PC-9 (cell line): ENCODE results near the gene BCL2. TPM values are rescaled to one million over a fixed set of nuclear protein-coding genes. Genes with fewer than 3 reads are reported as not detected.

ENCODE experiments used
- BruUV-seq: library from RNA; stranded (reverse); fragments of 400-500 nt; replicated peaks from 2 replicates; lab custom pipeline; 2021; lab: Mats Ljungman, UMichigan
- CTCF ChIA-PET: fragments of 300-600 bp; sonication (Branson Sonifier 250); formaldehyde crosslinking; loops from one replicate; lab custom pipeline; 2022; ENCODE audit warnings: antibody characterized with exemption; lab: Charles Lee
- POLR2A ChIA-PET: fragments of 300-600 bp; sonication (Branson Sonifier 250); formaldehyde crosslinking; loops from one replicate; lab custom pipeline; 2022; ENCODE audit warnings: antibody characterized with exemption; ENCODE audit not compliant: unreplicated experiment; lab: Charles Lee
- DNase-seq, 2 experiments: peaks; one replicate each; pipeline versions ENCODE4 v3.0.0 to v3.0.0-alpha.2; 2015 to 2022; ENCODE audit warnings: mixed read lengths in 1 of 2
- H2AFZ ChIP-seq: fragments of 200-600 bp; sonication (generic); 2 replicates; pipeline ENCODE4 v1.8.1; 2017; ENCODE audit warnings: antibody characterized with exemption
- H3F3A ChIP-seq: fragments of 200-600 bp; sonication (generic); 2 replicates; pipeline ENCODE4 v1.8.1; 2017; ENCODE audit warnings: antibody characterized with exemption, mild to moderate bottlenecking, low read depth; ENCODE audit not compliant: insufficient read depth
- H3K27ac ChIP-seq: fragments of 200-600 bp; sonication (generic); 2 replicates; pipeline ENCODE4 v1.6.1; 2016; ENCODE audit warnings: mixed run types
- H3K27me3 ChIP-seq: fragments of 200-600 bp; sonication (generic); 2 replicates; pipeline ENCODE4 v1.6.1; 2016; ENCODE audit warnings: low read depth, mixed run types; ENCODE audit not compliant: insufficient read depth
- H3K36me3 ChIP-seq: fragments of 200-600 bp; sonication (generic); 2 replicates; pipeline ENCODE4 v1.6.1; 2016; ENCODE audit warnings: low read depth, mixed run types
- H3K4me1 ChIP-seq: fragments of 200-600 bp; sonication (generic); replicated peaks from 2 replicates; pipeline ENCODE4 v1.6.1; 2016; ENCODE audit warnings: mixed run types; ENCODE audit not compliant: insufficient read depth
- H3K4me2 ChIP-seq: fragments of 200-600 bp; sonication (generic); 2 replicates; pipeline ENCODE4 v1.6.1; 2017; ENCODE audit warnings: mixed run types
- H3K4me3 ChIP-seq: fragments of 200-600 bp; sonication (generic); 2 replicates; pipeline ENCODE4 v1.6.1; 2016; ENCODE audit warnings: mixed run types
- H3K79me2 ChIP-seq: fragments of 200-600 bp; sonication (generic); 2 replicates; pipeline ENCODE4 v1.6.1; 2017; ENCODE audit warnings: low read depth, mixed run types
- H3K9me2 ChIP-seq: fragments of 200-600 bp; sonication (generic); 2 replicates; pipeline ENCODE4 v1.8.1; 2017; ENCODE audit warnings: mild to moderate bottlenecking; ENCODE audit not compliant: insufficient read depth
- H3K9me3 ChIP-seq: fragments of 200-600 bp; sonication (generic); 2 replicates; pipeline ENCODE4 v1.8.1; 2016; ENCODE audit warnings: low read depth; ENCODE audit not compliant: insufficient read depth
- H4K20me1 ChIP-seq: fragments of 200-600 bp; sonication (generic); 2 replicates; pipeline ENCODE4 v1.8.1; 2017; ENCODE audit not compliant: insufficient read depth
- CTCF ChIP-seq: fragments of 200-600 bp; sonication (generic); conservative IDR thresholded peaks from 2 replicates; pipeline ENCODE4 v1.6.1; 2017; ENCODE audit warnings: mixed run types, antibody characterized with exemption, mild to moderate bottlenecking, moderate library complexity
- EZH2 ChIP-seq: fragments of 200-600 bp; sonication (generic); IDR thresholded peaks from 2 replicates; pipeline ENCODE4 v1.8.0; 2017; ENCODE audit warnings: antibody characterized with exemption, low read depth
- intact Hi-C: fragments of 100-400 bp; cut with micrococcal nuclease; formaldehyde crosslinking; loops from one replicate; pipeline ENCODE4 v1.10.0; 2022; ENCODE audit not compliant: unreplicated experiment
- total RNA-seq: library from RNA; stranded (reverse); gene quantifications from 2 replicates; pipeline ENCODE4 v1.2.3, GENCODE V29; 2021

Gene BCL2
- total RNA-seq, 1 experiment from 2014 or later, result 2.0 TPM

DNA sequence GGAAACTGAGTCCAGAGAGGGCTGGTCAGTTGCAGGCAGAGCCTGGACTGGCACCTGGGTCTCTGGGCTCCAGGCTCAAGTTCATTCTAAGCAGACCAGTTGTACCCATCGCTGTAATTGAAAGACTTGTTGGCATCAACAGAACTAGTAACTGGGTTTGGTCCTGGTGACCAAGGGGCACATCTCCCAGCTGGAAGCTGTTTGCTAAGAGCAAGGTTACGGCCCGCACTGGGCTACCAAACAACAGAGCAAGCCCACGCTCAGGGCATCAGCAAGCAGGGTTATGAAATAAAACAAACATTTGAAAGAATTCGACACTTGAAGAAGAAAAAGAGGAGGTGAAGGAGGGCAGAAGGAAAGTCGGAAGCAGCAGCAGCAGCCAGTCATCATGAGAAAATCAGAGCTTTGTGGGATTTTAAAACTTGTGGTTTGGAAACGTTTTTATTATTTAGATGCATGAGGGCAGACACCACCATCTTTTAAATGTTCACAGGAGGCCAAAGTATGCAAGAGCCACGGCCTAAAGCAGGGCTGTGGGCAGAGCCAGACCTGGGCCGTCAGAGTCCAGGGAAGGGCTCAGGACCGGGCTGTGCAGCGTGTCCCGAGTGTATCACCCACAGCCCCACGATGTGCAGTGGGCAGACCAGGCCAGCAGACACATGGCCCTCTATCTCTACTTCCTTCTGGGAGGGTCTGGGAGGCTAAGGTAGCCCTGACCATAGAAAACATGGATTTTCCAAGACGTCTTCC, 220.3 kb downstream of the BCL2 start:
- ChIA-PET CTCF (no interaction called here), POLR2A (no interaction called here)
- BruUV-seq, result no TSS peak
- no peak for TF ChIP-seq EZH2
- TF ChIP-seq CTCF, result no peak
- H3K27ac ChIP-seq, result no peak overlapping the region
- no peak overlapping the region for H3K4me2 ChIP-seq
- no peaks in the 10 kb centered on the region for H3K27me3 ChIP-seq
- no peaks in the 10 kb centered on the region for H4K20me1 ChIP-seq
- H3K36me3 ChIP-seq, result no peaks in the 10 kb centered on the region
- DNase-seq, result no peak
- no peaks in the 10 kb centered on the region for H3K9me2 ChIP-seq
- no peaks in the 10 kb centered on the region for H3K4me1 ChIP-seq
- intact Hi-C loops, result no loop called here
- H3K4me3 ChIP-seq, result no peak overlapping the region
- H3K79me2 ChIP-seq, result no peaks in the 10 kb centered on the region
- no peaks in the 10 kb centered on the region; the same call in 1 of the 2 replicates for H3K9me3 ChIP-seq
- H2AFZ ChIP-seq, result no peak overlapping the region
- no peaks in the 10 kb centered on the region for H3F3A ChIP-seq

DNA sequence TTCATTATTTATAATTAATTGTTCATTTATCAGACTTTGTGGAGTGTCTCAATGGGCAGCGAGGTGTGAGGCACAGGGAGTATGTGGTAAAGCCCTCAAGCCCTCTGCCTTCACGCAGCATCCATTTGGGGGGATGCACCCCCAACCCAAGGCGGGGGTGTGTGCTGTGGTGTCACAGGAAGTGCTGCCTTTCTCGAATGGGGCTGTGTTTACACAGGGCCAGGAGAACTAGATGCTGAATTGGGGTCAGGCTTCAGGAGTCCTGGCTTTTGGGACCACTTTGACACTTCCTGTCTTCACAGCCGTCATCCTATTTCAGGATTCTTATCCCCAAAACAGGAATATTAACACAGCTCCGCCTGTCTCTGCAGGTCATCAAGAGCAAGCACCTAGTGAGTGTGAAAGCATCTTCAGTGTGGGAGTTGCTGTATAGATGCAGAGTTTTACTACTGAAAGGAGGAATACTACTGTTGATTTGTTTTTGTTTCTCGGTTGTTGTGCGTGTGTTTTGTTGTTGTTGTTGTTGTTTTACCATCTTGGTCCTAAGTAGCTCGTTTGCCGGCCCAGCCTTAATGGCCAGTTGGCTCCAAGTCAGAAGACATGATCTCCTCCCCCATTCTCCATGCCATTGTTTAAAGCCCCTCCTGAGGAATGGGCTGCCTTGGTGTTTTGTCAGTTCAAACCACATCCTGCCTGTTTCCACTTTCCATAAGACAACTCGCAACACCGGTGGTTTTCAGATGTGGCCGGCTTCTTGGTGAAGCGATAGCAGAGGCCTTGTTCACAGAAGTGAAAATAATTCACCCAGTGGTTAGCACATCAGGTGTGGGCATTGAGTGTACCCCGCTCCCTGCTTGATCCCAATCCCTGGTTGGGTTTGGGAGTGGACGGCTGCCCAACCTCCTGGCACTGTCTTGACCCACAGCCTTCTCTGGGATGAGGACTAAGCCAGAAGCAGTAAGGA, 221.3 kb downstream of the BCL2 start:
- no peaks in the 10 kb centered on the region for H3F3A ChIP-seq
- no peaks in the 10 kb centered on the region; the same call in 1 of the 2 replicates for H3K9me3 ChIP-seq
- no peaks in the 10 kb centered on the region for H3K4me1 ChIP-seq
- H3K27ac ChIP-seq, result no peak overlapping the region
- DNase-seq, result no peak
- H3K9me2 ChIP-seq, result no peaks in the 10 kb centered on the region
- POLR2A ChIA-PET, result no interaction called here
- no peaks in the 10 kb centered on the region for H3K79me2 ChIP-seq
- H3K4me3 ChIP-seq, result no peak overlapping the region
- no TSS peak for BruUV-seq
- H3K4me2 ChIP-seq, result no peak overlapping the region
- no peaks in the 10 kb centered on the region for H4K20me1 ChIP-seq
- H3K27me3 ChIP-seq, result no peaks in the 10 kb centered on the region
- no peaks in the 10 kb centered on the region for H3K36me3 ChIP-seq
- TF ChIP-seq CTCF (no peak), EZH2 (no peak)
- CTCF ChIA-PET, result no interaction called here
- H2AFZ ChIP-seq, result no peak overlapping the region
- intact Hi-C loops, result no loop called here

DNA sequence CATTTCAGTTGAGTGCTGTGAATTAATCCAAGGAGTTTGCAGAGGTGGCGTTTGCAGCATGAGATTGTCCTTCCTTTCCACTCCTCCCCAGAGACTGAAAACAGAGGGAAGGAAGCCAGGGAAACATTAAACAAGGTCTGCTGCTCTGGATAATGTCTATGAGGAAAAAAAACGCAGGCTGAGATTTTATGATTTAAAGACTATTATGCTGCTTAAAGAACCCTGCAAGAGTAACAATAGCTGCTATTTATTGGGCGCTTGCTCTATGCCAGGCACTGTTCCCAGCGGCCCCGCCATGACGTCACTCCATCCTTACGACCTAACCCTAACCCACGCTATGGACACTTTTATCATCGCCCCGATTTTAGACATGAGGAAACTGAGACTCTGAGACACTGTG, 222.4 kb downstream of the BCL2 start:
- Histone ChIP-seq H3K4me2 (no peak overlapping the region), H3K27ac (no peak overlapping the region), H3K36me3 (no peaks in the 10 kb centered on the region), H3K4me3 (no peak overlapping the region), H3K9me2 (no peaks in the 10 kb centered on the region), H3K4me1 (no peaks in the 10 kb centered on the region), H3K27me3 (no peaks in the 10 kb centered on the region), H3K79me2 (no peaks in the 10 kb centered on the region), H3K9me3 (no peaks in the 10 kb centered on the region; the same call in 1 of the 2 replicates), H4K20me1 (no peaks in the 10 kb centered on the region), H2AFZ (no peak overlapping the region), H3F3A (no peaks in the 10 kb centered on the region)
- no TSS peak for BruUV-seq
- intact Hi-C loops, result no loop called here
- CTCF ChIA-PET, result no interaction called here
- DNase-seq, result no peak
- POLR2A ChIA-PET, result no interaction called here
- TF ChIP-seq EZH2, result no peak
- no peak for TF ChIP-seq CTCF
